ENCODE results near the gene MAGI2. TPM values are rescaled to one million over a fixed set of nuclear protein-coding genes. Genes with fewer than 3 reads are reported as not detected.

The MAGI2 gene
- total and polyA plus RNA-seq, 8 donors: 1.3 to 4.0 (median 2.0) TPM

DNA sequence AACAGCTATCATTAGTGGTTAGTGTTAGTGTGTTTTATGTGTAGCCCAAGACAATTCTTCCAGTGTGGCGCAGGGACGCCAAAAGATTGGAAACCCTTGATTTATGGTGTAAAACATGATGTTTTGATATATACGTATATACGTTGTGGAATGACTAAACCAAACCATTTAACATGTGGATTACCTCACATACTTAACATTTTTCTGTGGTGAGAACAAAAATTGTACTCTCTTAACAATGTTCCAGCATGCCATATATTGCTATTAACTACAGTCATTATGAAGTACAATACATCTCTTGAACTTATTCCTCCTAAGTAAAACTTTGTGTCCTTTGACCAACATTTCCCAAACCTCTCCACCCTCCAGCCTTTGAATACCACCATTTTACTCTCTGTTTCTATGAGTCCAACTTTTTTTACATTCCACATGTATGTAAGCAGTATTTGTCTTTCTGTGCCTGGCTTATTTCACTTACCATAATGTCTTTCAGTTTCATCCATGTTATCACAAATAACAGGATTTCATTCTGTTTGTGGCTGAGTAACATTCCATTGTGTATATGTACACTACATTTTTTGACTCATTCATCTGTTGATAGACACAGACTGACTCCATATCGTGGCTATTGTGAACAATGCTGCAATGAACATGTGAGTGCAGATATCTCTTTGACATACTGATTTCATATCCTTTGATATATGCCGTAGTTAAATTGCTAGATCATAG, 42.2 kb upstream of the MAGI2 start:
- intact Hi-C loops (cut with DNase I): no loop called here
- TF ChIP-seq, protein P1, sequence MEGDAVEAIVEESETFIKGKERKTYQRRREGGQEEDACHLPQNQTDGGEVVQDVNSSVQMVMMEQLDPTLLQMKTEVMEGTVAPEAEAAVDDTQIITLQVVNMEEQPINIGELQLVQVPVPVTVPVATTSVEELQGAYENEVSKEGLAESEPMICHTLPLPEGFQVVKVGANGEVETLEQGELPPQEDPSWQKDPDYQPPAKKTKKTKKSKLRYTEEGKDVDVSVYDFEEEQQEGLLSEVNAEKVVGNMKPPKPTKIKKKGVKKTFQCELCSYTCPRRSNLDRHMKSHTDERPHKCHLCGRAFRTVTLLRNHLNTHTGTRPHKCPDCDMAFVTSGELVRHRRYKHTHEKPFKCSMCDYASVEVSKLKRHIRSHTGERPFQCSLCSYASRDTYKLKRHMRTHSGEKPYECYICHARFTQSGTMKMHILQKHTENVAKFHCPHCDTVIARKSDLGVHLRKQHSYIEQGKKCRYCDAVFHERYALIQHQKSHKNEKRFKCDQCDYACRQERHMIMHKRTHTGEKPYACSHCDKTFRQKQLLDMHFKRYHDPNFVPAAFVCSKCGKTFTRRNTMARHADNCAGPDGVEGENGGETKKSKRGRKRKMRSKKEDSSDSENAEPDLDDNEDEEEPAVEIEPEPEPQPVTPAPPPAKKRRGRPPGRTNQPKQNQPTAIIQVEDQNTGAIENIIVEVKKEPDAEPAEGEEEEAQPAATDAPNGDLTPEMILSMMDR (IDR thresholded peaks at IDR 0.05): no peak
- FAIRE-seq: no peak
- Histone ChIP-seq H3K27ac (no peak overlapping the region), H3K36me3 (no peaks in the 10 kb centered on the region), H3K4me3 (no peak overlapping the region), H3K27me3 (no peaks in the 10 kb centered on the region), H3K4me1 (no peaks in the 10 kb centered on the region), H3K9me3 (no peaks in the 10 kb centered on the region)
- no peak for DNase-seq
- WGBS, 2 donors: 53 to 59% methylated on average over 6 of the region's 6 CpGs
- no peak for ATAC-seq

DNA sequence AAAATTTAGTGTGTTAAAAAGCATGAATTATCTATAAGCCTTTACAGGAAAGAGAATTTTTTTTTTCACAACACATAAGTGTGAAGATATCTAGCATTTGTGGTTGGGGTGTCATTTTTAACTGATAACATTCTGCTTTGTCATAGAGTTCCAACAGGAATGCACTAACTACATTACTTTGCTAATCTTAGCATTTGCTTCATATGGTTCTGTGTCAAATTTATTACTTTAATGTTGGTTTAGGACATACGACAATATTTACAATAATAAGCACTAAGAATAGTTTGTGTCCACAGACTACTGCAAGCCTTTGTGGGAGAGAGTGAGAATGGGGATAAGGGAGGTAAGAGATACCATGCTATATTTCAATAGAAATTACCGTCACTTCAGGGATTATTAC, 40.6 kb upstream of the MAGI2 start:
- no peaks in the 10 kb centered on the region for H3K36me3 ChIP-seq

DNA sequence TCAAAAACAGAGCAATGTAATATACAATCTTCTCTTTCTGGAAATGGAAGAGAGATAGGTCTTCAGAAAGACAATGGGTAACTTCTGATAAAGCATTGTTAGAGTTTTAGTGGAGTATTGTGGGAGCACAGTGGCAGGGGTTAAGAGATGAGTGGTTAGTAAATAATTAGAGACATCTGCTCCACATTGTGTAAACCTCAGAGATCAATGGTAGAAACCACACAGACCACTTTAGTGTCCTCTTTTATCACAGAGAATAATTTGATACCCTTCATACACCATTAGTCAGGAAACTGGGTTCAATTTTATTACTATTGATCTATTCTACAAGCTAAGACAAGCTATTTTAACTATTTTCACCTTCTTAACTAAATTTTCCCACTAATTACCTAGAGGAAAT, 35.9 kb upstream of the MAGI2 start:
- Histone ChIP-seq H3K27ac (no peak overlapping the region), H3K4me1 (no peaks in the 10 kb centered on the region), H3K9me3 (no peaks in the 10 kb centered on the region), H3K27me3 (no peaks in the 10 kb centered on the region), H3K36me3 (no peaks in the 10 kb centered on the region), H3K4me3 (no peak overlapping the region)
- DNase-seq (no peak), FAIRE-seq (no peak), ATAC-seq (no peak)
- intact Hi-C loops (cut with DNase I): no loop called here
- TF ChIP-seq, protein P1 (IDR thresholded peaks at IDR 0.05): no peak

More for the DNA sequence above, 40.6 kb upstream of the MAGI2 start:
- DNase-seq (no peak), ATAC-seq (no peak), FAIRE-seq (no peak)
- WGBS, 2 donors: 39 to 45% methylated on average over 2 of the region's 2 CpGs
- TF ChIP-seq, protein P1 (IDR thresholded peaks at IDR 0.05): no peak
- Histone ChIP-seq H3K4me1 (no peaks in the 10 kb centered on the region), H3K27me3 (no peaks in the 10 kb centered on the region), H3K27ac (no peak overlapping the region), H3K4me3 (no peak overlapping the region), H3K9me3 (no peaks in the 10 kb centered on the region)
- intact Hi-C loops (cut with DNase I): no loop called here

DNA sequence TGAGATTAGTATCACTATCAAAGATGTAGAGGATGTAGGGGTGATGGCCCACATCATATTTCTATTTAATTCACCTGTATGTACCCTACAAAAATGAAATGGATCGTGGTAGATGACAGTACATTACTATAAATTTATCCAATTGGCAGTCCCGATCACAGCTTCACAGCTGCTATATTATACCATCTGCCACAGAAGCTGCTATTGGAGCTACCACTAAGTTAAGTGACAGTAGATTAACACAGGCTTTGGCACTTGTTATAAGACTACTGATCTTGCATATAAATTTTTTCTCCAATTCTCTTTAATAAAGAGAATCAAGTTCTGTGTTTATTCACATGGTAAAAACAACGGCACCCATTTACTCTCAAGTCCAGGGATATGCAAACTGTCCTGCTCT, 24.9 kb upstream of the MAGI2 start:
- intact Hi-C loops (cut with DNase I): no loop called here
- TF ChIP-seq, protein P1 (IDR thresholded peaks at IDR 0.05): no peak
- no peaks in the 10 kb centered on the region for H3K36me3 ChIP-seq
- no peaks in the 10 kb centered on the region for H3K9me3 ChIP-seq
- no peaks in the 10 kb centered on the region for H3K27me3 ChIP-seq
- no peak for FAIRE-seq
- DNase-seq: no peak
- no peaks in the 10 kb centered on the region for H3K4me1 ChIP-seq
- H3K27ac ChIP-seq: no peak overlapping the region
- 62 to 80% methylated on average over 3 of the region's 3 CpGs for WGBS, 2 donors
- no peak overlapping the region for H3K4me3 ChIP-seq
- ATAC-seq: no peak

DNA sequence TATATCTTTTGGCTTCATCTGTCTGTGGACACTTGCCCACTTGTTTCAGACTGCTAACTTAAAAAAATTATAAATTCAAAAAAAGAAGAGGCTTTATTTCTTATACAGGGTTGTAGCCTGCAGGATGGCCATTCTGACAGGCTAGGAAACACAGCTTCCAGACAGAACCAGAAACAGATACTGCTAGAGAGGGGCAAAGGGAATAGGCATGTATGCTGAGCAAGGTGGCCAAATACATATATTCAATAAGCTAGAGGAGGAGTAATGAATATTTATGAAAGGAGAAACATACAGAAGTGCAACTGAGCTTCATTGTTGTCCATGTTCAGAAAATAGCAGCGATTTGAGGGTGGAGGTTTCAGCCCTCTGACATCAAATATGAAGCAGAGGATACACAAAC, 22.0 kb upstream of the MAGI2 start:
- ATAC-seq (no peak), DNase-seq (no peak), FAIRE-seq (no peak)
- Histone ChIP-seq H3K4me1 (no peaks in the 10 kb centered on the region), H3K27me3 (no peaks in the 10 kb centered on the region), H3K4me3 (no peak overlapping the region), H3K9me3 (no peaks in the 10 kb centered on the region), H3K36me3 (no peaks in the 10 kb centered on the region), H3K27ac (no peak overlapping the region)
- WGBS, 2 donors: 33 to 35% methylated on average over 1 of the region's 1 CpG
- intact Hi-C loops (cut with DNase I): no loop called here
- TF ChIP-seq, protein P1 (IDR thresholded peaks at IDR 0.05): no peak

Measured in pancreas (tissue), 10 donors.